ENCODE data around the gene GNAZ.
A peak's percentile ranks its signal among the peaks of the same experiment; 100 is the strongest.

Gene GNAZ

DNA sequence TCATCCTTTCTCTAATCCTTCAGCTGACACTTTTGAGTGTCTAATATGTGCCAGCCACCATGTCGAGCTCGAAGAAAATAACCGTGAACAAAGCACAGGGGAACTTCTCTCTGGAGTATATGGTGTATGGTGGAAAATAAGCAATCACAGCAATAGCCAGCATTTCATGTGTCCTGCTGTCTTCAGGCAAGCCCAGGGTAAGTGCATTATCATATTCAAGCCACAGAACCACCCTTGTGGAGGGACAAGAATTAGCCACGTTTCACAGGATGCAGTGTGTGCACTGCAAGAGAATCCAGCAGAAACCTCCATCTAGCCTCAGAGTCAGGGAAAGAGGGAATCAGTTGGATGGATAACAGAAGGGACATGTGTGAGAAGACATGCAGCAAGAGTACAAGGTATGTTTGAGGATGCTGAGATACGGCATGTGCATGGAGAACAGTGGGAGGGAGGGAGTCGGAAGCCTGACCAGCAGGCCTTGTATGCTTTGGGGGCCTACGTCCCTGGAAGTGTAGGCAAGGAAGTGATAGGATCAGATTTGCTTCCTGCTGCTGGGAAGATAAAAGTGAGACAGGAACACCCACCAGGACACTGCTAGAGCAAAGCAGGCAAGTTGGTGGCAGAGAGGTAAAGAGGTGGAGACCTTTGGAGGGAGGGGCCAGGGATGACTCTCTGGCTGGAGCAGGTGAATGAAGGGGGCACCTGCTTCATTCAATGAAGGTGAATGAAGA is 14.7 kb upstream of the GNAZ start:
- Histone ChIP-seq H3K4me2 (ENCODE audit: low read length) (no peak overlapping the region), H3K27ac (ENCODE audit: low read depth, low read length) (0 out of 2 replicates have a peak overlapping the region, but pooled peaks have one; percentile 29), H3K9me2 (replicated peaks; ENCODE audit: control insufficient read depth, low read length) (no peaks in the 10 kb centered on the region), H3K36me3 (ENCODE audit: control insufficient read depth, low read length) (no peaks in the 10 kb centered on the region), H3K4me1 (ENCODE audit: control insufficient read depth, low read length) (peaks cover 26% of the 10 kb centered on the region), H3K79me2 (ENCODE audit: control insufficient read depth, low read length) (no peaks in the 10 kb centered on the region), H3F3A (ENCODE audit: control insufficient read depth, insufficient read depth) (no peaks in the 10 kb centered on the region), H3K27me3 (ENCODE audit: control insufficient read depth, low read length) (no peaks in the 10 kb centered on the region), H3K4me3 (ENCODE audit: low read length) (no peak overlapping the region), H3K9me3 (ENCODE audit: control insufficient read depth, insufficient read depth, low read length) (peaks cover 9% of the 10 kb centered on the region), H4K20me1 (ENCODE audit: control insufficient read depth, insufficient read depth, low read depth, low read length) (no peaks in the 10 kb centered on the region)
- no peak for TF ChIP-seq CTCF (IDR thresholded peaks at IDR 0.05; ENCODE audit: low read depth, low read length, poor library complexity, severe bottlenecking)
- TF ChIP-seq EZH2phosphoT487 (IDR thresholded peaks at IDR 0.05; ENCODE audit: borderline replicate concordance, low read length): no peak

DNA sequence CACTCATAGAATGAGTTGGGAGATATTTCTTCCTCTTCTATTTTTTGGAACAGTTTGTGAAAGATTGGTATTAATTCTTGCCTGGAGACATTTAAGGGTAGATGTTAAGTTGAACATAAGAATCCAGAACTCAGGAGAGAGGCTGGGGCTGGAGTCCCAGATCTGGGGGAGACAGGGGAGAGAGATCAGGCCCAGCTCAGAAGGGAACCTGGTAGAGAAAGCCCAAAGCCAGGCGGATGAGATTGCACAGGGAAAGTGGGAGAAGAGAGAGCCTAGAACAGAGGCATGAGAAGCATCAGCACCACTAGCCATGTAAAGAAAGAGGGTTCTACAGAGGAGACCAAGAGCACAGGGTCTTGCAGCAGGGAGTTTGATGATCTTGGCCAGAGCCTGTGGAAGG is 13.0 kb upstream of the GNAZ start:
- H3K27ac ChIP-seq (ENCODE audit: low read depth, low read length): no peak overlapping the region
- H3F3A ChIP-seq (ENCODE audit: control insufficient read depth, insufficient read depth): no peaks in the 10 kb centered on the region
- H3K27me3 ChIP-seq (ENCODE audit: control insufficient read depth, low read length): no peaks in the 10 kb centered on the region
- H3K79me2 ChIP-seq (ENCODE audit: control insufficient read depth, low read length): no peaks in the 10 kb centered on the region
- peaks cover 9% of the 10 kb centered on the region for H3K9me3 ChIP-seq (ENCODE audit: control insufficient read depth, insufficient read depth, low read length)
- no peaks in the 10 kb centered on the region for H4K20me1 ChIP-seq (ENCODE audit: control insufficient read depth, insufficient read depth, low read depth, low read length)
- no peak overlapping the region for H3K4me2 ChIP-seq (ENCODE audit: low read length)
- peaks cover 37% of the 10 kb centered on the region for H3K4me1 ChIP-seq (ENCODE audit: control insufficient read depth, low read length)
- no peaks in the 10 kb centered on the region for H3K36me3 ChIP-seq (ENCODE audit: control insufficient read depth, low read length)
- H3K4me3 ChIP-seq (ENCODE audit: low read length): no peak overlapping the region
- no peaks in the 10 kb centered on the region for H3K9me2 ChIP-seq (replicated peaks; ENCODE audit: control insufficient read depth, low read length)
- no peak for TF ChIP-seq EZH2phosphoT487 (IDR thresholded peaks at IDR 0.05; ENCODE audit: borderline replicate concordance, low read length)
- TF ChIP-seq CTCF (IDR thresholded peaks at IDR 0.05; ENCODE audit: low read depth, low read length, poor library complexity, severe bottlenecking): no peak

GRCh38 chr22:23058063-23058462 is 12.3 kb upstream of the GNAZ start:
- no peak overlapping the region for H3K4me2 ChIP-seq (ENCODE audit: low read length)
- peaks cover 9% of the 10 kb centered on the region for H3K9me3 ChIP-seq (ENCODE audit: control insufficient read depth, insufficient read depth, low read length)
- H3K4me3 ChIP-seq (ENCODE audit: low read length): no peak overlapping the region
- H3K79me2 ChIP-seq (ENCODE audit: control insufficient read depth, low read length): no peaks in the 10 kb centered on the region
- no peak for TF ChIP-seq CTCF (IDR thresholded peaks at IDR 0.05; ENCODE audit: low read depth, low read length, poor library complexity, severe bottlenecking)
- no peak for TF ChIP-seq EZH2phosphoT487 (IDR thresholded peaks at IDR 0.05; ENCODE audit: borderline replicate concordance, low read length)
- H3K27ac ChIP-seq (ENCODE audit: low read depth, low read length): no peak overlapping the region
- no peaks in the 10 kb centered on the region for H4K20me1 ChIP-seq (ENCODE audit: control insufficient read depth, insufficient read depth, low read depth, low read length)
- H3K4me1 ChIP-seq (ENCODE audit: control insufficient read depth, low read length): peaks cover 37% of the 10 kb centered on the region
- H3K9me2 ChIP-seq (replicated peaks; ENCODE audit: control insufficient read depth, low read length): no peaks in the 10 kb centered on the region
- H3K27me3 ChIP-seq (ENCODE audit: control insufficient read depth, low read length): no peaks in the 10 kb centered on the region
- H3F3A ChIP-seq (ENCODE audit: control insufficient read depth, insufficient read depth): no peaks in the 10 kb centered on the region
- H3K36me3 ChIP-seq (ENCODE audit: control insufficient read depth, low read length): no peaks in the 10 kb centered on the region
